GM19025 (cell line): ENCODE results near the gene BUB1B.
"Not testable (repeated sequence)": the region's sequence is repeated elsewhere in the genome, so short reads cannot be mapped to it uniquely, and the experiment has no call there.

Source experiments
- ATAC-seq: cut with Tn5 transposase; IDR thresholded peaks from one replicate; pipeline ENCODE4 v1.9.1; 2021; ENCODE audit warnings: mild to moderate bottlenecking, low read depth, moderate library complexity; ENCODE audit not compliant: unreplicated experiment

BUB1B gene

GRCh38 chr15:40136470-40137302 is 24.2 kb upstream of the BUB1B start:
- no peak for ATAC-seq

DNA sequence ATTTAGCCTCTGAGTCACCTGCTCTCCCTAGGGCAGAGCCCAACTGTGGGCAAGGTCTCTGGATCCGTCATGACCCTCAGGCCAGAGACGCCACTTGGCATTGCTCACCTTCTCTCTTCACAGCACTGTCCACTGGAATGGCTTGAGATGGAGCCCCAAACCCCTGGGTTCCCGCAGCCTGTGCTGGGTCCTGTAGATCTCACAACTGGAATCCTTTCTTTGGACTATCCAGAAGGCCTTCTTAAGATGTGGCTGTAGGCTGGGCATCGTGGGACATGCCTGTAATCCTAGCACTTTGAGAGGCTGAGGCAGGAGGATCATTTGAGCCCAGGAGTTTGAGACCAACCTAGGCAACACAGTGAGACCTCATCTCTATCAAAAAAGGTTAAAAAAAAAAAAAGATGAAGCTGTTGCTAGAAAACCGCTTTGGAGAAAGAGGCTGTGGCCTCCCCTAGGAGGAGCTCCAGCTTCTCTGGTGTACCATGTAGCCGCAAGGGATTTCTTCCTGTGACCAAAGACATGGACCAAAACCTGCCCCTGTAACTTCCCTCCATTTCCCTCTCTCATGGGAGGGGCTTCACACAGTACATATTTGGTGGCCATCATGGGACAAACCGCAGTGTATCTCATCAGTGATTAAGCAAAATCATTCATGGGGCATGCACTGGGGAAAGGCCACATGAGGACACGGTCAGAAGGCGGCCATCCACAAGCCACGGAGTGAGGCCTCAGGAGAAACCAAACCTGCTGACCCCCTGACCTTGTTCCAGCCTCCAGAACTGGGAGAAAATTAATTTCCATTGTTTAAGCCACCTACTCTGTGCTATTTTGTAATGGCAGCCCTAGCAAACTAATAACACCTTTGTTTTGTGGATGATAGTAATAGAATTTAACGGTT is 23.3 kb upstream of the BUB1B start:
- ATAC-seq = no peak

- ATAC-seq = not testable (repeated sequence)
These were observed 22.7 kb upstream of the BUB1B start for GRCh38 chr15:40138201-40138570.

GRCh38 chr15:40142428-40142827 is 18.4 kb upstream of the BUB1B start:
- no peak for ATAC-seq

GRCh38 chr15:40146037-40146436 is 14.8 kb upstream of the BUB1B start:
- no peak for ATAC-seq

- no peak for ATAC-seq
These were observed 11.5 kb upstream of the BUB1B start for GRCh38 chr15:40149339-40149738.

DNA sequence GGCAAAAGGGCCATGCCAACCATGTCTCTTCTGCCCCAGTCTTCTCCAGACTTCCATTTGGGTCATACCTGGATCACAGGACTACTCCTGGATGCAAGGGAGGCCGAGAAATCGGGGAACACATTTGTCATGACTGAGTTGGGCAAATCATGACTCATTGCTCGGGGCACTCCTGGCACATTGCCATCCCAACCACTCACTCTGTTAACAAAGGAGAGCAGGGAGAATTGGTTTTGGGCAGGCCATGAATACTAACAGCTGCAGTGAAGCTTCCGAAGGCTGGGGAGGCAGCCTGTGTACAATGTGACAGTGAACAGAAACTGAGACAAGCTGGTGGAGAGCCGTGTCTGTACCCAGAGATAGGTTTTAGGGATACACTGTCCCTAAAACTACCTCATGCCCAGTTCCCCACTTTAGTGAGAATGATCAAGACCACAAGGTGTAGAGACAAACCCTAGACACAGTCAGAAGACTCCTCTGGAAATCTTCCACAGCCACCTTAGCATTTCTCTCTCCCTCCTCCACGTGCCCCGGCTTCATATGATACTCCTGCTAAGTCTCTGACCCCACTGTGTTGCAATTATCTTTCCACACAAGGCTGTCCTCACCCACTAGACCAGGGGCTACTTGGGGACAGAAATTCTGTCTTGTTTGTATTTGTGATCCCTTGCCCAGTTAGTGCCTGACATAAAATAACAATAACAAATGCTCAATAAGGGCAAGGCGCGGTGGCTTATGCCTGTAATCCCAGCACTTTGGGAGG is 10.5 kb upstream of the BUB1B start:
- no peak for ATAC-seq

DNA sequence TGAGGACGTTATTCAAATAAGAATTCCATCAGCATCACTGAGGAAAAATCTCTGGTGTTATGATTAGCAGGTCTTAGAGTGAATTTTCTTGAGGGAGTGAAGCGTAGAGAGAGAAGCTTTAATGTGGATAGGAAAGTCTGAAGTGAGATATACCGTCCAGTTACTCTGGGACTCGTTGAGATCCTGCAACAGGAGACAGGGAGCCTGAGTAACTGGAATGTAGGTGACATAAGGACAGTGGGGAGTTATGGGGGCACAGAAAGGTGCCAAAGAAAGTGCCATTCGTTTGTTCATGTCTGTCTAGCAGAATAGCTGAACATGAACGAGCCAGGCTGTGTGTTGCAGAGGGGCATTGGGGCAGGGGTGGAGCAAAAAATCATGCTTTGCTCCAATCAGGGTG is 9.4 kb upstream of the BUB1B start:
- no peak for ATAC-seq

- ATAC-seq = no peak
These were observed 8.9 kb upstream of the BUB1B start for GRCh38 chr15:40151991-40152390.

DNA sequence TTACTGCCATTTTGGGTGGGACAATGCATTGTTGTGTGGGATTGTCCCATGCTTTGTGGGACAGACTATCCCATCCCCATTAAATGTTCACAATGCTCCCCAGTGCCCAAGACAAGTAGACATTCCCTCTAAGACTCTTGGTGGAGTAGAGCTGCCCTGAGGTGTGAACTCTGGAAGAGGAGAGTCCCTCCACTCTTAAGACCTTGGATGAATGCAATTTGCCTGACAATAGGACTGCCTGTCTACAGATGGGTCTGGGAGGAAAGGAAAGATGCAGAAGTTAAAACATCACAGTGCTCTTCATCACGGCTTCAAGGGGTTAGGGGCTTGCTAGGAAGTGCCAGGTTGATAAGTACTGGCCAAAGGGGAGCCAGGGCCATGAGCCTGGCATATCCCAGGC is 6.0 kb upstream of the BUB1B start:
- not testable (repeated sequence) for ATAC-seq

DNA sequence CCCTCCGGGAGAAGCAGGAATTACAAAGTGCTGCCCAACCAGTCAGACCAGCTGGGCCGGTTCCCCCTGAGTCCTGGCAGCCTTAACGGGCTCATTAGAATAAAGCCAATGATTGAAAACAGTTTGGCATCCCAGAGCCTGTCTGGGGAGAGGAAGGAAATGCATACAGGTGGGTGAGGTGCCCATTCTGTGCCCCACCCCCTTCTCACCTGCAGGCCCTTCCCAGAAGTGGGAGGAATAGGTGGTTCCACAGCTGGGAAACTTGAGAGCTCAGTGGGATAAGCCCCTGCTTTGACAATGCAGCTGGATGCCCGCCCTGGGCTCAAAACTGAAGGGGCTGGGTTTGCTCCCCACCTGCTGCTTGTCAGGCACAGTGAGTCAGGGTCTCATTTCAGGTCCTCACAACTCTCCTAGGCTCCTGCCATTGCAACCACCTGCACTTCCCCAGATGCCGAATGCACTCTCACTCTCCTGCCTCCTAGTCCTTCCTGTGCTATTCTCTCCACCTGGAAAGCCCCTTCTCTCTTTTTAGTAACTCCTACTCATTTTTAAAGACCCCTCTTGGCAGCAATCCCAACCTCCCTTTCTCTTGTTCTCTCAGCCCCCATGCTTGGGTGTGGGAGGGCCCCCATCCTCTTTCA is 5.5 kb upstream of the BUB1B start:
- ATAC-seq = no peak

DNA sequence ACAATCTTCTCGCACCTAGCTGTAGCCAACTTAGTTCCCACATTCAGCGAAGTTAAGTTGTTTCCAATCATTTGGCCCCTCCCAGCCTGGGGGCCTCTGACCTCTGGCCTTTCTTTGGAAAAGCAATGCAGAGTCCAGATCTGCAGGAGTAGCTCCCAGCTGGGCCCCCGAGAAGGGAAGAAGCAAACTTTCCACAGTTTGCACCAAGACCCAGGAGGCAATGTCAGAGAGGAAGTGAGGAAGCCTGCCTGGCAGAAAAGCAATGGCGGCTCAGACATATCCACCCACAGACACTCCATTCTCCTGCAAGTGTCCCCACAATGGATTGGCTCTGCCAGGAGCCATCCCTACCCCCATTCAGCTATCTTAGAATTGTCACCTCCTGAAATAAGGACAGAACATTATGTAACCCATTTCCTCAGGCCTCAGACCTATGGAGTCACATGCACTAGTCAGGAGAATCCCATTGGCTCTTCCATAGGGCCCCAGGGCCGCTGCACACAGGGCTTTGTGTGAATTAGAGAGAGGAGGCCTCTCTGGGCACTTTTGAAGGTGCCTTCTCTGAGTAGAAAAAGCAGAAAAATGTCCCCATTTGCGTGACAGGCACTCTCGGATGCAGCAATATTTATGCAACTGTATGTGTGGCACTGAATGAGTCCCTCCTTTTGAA is 3.0 kb upstream of the BUB1B start:
- ATAC-seq = no peak

DNA sequence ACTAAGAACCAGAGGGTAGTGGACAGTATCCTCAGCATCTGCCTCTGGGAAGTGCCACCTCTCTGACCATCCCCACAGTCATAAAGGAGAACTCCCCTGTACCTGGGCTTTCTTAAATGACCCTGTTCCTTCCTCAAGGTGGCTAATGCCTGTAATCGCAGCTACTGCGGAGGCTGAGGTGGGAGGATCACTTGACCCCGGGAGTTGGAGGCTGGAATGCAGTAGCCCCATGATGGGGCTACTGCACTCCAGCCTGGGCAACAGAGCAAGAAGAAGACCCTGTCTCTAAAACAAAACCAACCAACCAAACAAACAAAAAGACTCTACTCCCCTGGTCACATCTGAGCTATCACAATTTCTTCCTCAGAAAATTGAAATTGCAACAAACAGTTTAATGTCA is 848 bp upstream of the BUB1B start:
- no peak for ATAC-seq

GRCh38 chr15:40161693-40162391 is 973 bp downstream of the BUB1B start:
- no peak for ATAC-seq

DNA sequence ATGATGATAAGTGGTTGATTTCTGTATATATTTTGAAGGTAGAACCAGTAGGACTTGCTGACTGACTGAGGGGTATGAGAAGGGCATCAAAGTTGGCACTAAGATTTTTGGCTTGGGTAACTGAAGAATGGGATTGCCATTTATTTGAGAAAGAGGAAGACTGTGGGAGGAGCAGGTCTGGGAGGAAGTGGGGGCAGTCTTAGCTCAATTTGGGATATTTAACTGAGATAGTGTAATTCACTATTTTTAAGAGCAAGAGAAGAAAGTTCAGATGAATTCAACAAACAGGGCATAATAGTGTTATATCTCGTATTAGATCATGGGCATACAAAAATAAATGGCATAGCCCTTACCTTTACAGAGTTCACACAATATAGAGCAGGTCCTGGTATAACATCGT is 1.7 kb downstream of the BUB1B start:
- no peak for ATAC-seq

- ATAC-seq = no peak
These were observed 3.0 kb downstream of the BUB1B start for GRCh38 chr15:40163657-40164416.

GRCh38 chr15:40167374-40167773 is 6.5 kb downstream of the BUB1B start:
- not testable (repeated sequence) for ATAC-seq

- ATAC-seq = no peak
These were observed 14.3 kb downstream of the BUB1B start for GRCh38 chr15:40175160-40175559.
